Measurements from ENCODE around the gene JMJD1C.

Gene JMJD1C

GRCh38 chr10:63430091-63430998 lies 35.4 kb downstream of the JMJD1C start:
- DNase-seq (ENCODE audit: insufficient read length, low spot score) (no peak), FAIRE-seq (no peak)
- TF ChIP-seq TAF1 (IDR thresholded peaks at IDR 0.05; ENCODE audit: low read depth, low read length), result no peak

GRCh38 chr10:63429281-63429680 lies 36.5 kb downstream of the JMJD1C start:
- TF ChIP-seq PAX5 (IDR thresholded peaks at IDR 0.05; ENCODE audit: insufficient read depth, low read length, severe bottlenecking), result no peak
- TF ChIP-seq POLR2AphosphoS5 (IDR thresholded peaks at IDR 0.05; ENCODE audit: low read depth, low read length), result no peak
- no peak for TF ChIP-seq TAF1 (IDR thresholded peaks at IDR 0.05; ENCODE audit: low read depth, low read length)
- no peak for TF ChIP-seq SPI1 (IDR thresholded peaks at IDR 0.05; ENCODE audit: low read depth, low read length)
- no peak for TF ChIP-seq POLR2A (IDR thresholded peaks at IDR 0.05; ENCODE audit: low read depth, low read length)
- no peak for TF ChIP-seq POU2F2 (IDR thresholded peaks at IDR 0.05; ENCODE audit: low read depth, low read length)
- DNase-seq (ENCODE audit: insufficient read length, low spot score), result no peak
- FAIRE-seq, result no peak

GRCh38 chr10:63427013-63427412 lies 38.8 kb downstream of the JMJD1C start:
- FAIRE-seq, result no peak
- TF ChIP-seq TAF1 (IDR thresholded peaks at IDR 0.05; ENCODE audit: low read depth, low read length), result no peak
- no peak for TF ChIP-seq POU2F2 (IDR thresholded peaks at IDR 0.05; ENCODE audit: low read depth, low read length)
- DNase-seq (ENCODE audit: insufficient read length, low spot score), result no peak

- TF ChIP-seq POU2F2 (IDR thresholded peaks at IDR 0.05; ENCODE audit: low read depth, low read length) (no peak), POLR2A (IDR thresholded peaks at IDR 0.05; ENCODE audit: low read depth, low read length) (no peak), PAX5 (IDR thresholded peaks at IDR 0.05; ENCODE audit: insufficient read depth, low read length, severe bottlenecking) (no peak), SPI1 (IDR thresholded peaks at IDR 0.05; ENCODE audit: low read depth, low read length) (no peak)
- FAIRE-seq (no peak), DNase-seq (ENCODE audit: insufficient read length, low spot score) (no peak)
Measured at GRCh38 chr10:63425512-63425911, 40.3 kb downstream of the JMJD1C start.

- TF ChIP-seq PAX5 (IDR thresholded peaks at IDR 0.05; ENCODE audit: insufficient read depth, low read length, severe bottlenecking) (no peak), POU2F2 (IDR thresholded peaks at IDR 0.05; ENCODE audit: low read depth, low read length) (no peak), SPI1 (IDR thresholded peaks at IDR 0.05; ENCODE audit: low read depth, low read length) (no peak), POLR2A (IDR thresholded peaks at IDR 0.05; ENCODE audit: low read depth, low read length) (no peak), TAF1 (IDR thresholded peaks at IDR 0.05; ENCODE audit: low read depth, low read length) (no peak), POLR2AphosphoS5 (IDR thresholded peaks at IDR 0.05; ENCODE audit: low read depth, low read length) (no peak)
- no peak for FAIRE-seq
- no peak for DNase-seq (ENCODE audit: insufficient read length, low spot score)
Measured at GRCh38 chr10:63424576-63424975, 41.2 kb downstream of the JMJD1C start.

GRCh38 chr10:63423494-63423893 lies 42.3 kb downstream of the JMJD1C start:
- DNase-seq (ENCODE audit: insufficient read length, low spot score) (no peak), FAIRE-seq (no peak)
- TF ChIP-seq POLR2A (IDR thresholded peaks at IDR 0.05; ENCODE audit: low read depth, low read length) (no peak), TAF1 (IDR thresholded peaks at IDR 0.05; ENCODE audit: low read depth, low read length) (no peak), PAX5 (IDR thresholded peaks at IDR 0.05; ENCODE audit: insufficient read depth, low read length, severe bottlenecking) (no peak), POU2F2 (IDR thresholded peaks at IDR 0.05; ENCODE audit: low read depth, low read length) (no peak), POLR2AphosphoS5 (IDR thresholded peaks at IDR 0.05; ENCODE audit: low read depth, low read length) (no peak), SPI1 (IDR thresholded peaks at IDR 0.05; ENCODE audit: low read depth, low read length) (no peak)

GRCh38 chr10:63421591-63421990 lies 44.2 kb downstream of the JMJD1C start:
- TF ChIP-seq TAF1 (IDR thresholded peaks at IDR 0.05; ENCODE audit: low read depth, low read length) (no peak), POLR2A (IDR thresholded peaks at IDR 0.05; ENCODE audit: low read depth, low read length) (no peak), POLR2AphosphoS5 (IDR thresholded peaks at IDR 0.05; ENCODE audit: low read depth, low read length) (no peak), SPI1 (IDR thresholded peaks at IDR 0.05; ENCODE audit: low read depth, low read length) (peak; percentile 96)
- peak; percentile 18 for DNase-seq (ENCODE audit: insufficient read length, low spot score)
- peak; percentile 84 for FAIRE-seq

- no peak for TF ChIP-seq PAX5 (IDR thresholded peaks at IDR 0.05; ENCODE audit: insufficient read depth, low read length, severe bottlenecking)
- no peak for TF ChIP-seq SPI1 (IDR thresholded peaks at IDR 0.05; ENCODE audit: low read depth, low read length)
- no peak for TF ChIP-seq POLR2AphosphoS5 (IDR thresholded peaks at IDR 0.05; ENCODE audit: low read depth, low read length)
- no peak for TF ChIP-seq TAF1 (IDR thresholded peaks at IDR 0.05; ENCODE audit: low read depth, low read length)
- no peak for TF ChIP-seq POU2F2 (IDR thresholded peaks at IDR 0.05; ENCODE audit: low read depth, low read length)
- TF ChIP-seq POLR2A (IDR thresholded peaks at IDR 0.05; ENCODE audit: low read depth, low read length), result no peak
- DNase-seq (ENCODE audit: insufficient read length, low spot score), result no peak
- FAIRE-seq, result no peak
Measured at GRCh38 chr10:63416376-63416775, 49.4 kb downstream of the JMJD1C start.

- DNase-seq (ENCODE audit: insufficient read length, low spot score) (no peak), FAIRE-seq (no peak)
- no peak for TF ChIP-seq POLR2AphosphoS5 (IDR thresholded peaks at IDR 0.05; ENCODE audit: low read depth, low read length)
- no peak for TF ChIP-seq PAX5 (IDR thresholded peaks at IDR 0.05; ENCODE audit: insufficient read depth, low read length, severe bottlenecking)
- TF ChIP-seq SPI1 (IDR thresholded peaks at IDR 0.05; ENCODE audit: low read depth, low read length), result no peak
- TF ChIP-seq POU2F2 (IDR thresholded peaks at IDR 0.05; ENCODE audit: low read depth, low read length), result no peak
Measured at GRCh38 chr10:63415640-63416244, 50.0 kb downstream of the JMJD1C start.
